HL-60/S4 (cell line): ENCODE results near the gene LTC4S.
"Not testable (repeated sequence)": the region's sequence is repeated elsewhere in the genome, so short reads cannot be mapped to it uniquely, and the experiment has no call there.

Experiments used
- in situ Hi-C: fragments of 300-500 bp; cut with MboI; formaldehyde crosslinking; loops from 2 replicates; pipeline ENCODE4 v1.14.3; 2022; ENCODE audit warnings: low sequenced_read_pairs

Gene LTC4S

GRCh38 chr5:179793468-179794139 is at the start of gene LTC4S:
Gene LTC4S, plus strand, starts transcription at chr5:179793986. Its CDS starts 95 bp downstream, at chr5:179794081.
- in situ Hi-C loops: no loop called here

DNA sequence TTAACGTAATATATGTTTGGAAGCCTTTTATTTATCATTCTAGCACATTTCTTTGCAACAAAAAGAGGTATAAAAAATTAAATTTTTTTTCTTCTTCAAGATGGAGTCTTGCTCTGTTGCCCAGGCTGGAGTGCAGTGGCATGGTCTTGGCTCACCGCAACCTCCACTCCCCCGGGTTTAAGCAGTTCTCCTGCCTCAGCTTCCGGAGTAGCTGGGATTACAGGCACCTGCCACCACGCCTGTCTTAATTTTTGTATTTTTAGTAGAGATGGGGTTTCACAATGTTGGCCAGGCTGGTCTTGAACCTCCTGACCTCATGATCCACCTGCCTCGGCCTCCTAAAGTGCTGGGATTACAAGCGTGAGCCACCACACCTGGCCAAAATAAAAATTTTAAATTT is 49.7 kb upstream of the LTC4S start:
- in situ Hi-C loops: not testable (repeated sequence)

DNA sequence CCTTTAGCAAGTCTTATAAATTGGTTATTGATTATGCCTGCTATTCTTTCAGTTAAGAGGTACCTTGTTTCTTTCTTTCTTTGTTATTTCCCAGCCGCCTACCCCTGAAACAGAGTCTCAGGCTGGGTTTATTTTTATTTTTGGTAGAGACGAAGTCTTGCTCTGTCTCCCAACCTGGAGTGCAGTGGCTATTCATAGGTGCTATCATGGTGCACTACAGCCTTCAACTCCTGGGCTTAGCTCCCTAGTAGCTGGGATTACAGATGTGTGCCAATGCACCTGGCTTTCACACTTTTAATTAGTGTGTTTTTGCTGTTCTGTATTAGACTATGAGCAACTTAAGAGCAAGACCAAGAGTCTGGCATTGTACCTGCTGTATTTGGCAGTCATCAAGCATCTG is 46.9 kb upstream of the LTC4S start:
- in situ Hi-C loops: no loop called here

- in situ Hi-C loops: no loop called here
Measured at GRCh38 chr5:179747811-179748210, 46.0 kb upstream of the LTC4S start.

GRCh38 chr5:179749857-179750508 is 43.8 kb upstream of the LTC4S start:
- in situ Hi-C loops: no loop called here

DNA sequence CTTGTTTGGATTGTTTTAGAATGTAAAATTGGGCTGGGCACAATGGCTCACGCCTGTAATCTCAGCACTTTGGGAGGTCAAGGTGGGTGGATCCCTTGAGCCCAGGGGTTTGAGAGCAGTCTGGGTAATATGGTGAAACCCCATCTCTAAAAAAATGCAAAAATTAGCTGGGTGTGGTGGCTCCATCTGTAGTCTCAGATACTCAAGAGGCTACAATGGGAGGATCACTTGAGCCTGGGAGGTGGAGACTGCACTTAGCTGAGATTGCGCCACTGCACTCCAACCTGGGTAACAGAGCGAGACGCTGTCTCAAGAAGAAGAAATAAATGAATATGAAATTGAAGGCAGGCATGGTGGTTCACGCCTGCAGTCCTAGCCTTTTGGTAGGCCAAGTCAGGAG is 39.8 kb upstream of the LTC4S start:
- in situ Hi-C loops: no loop called here

DNA sequence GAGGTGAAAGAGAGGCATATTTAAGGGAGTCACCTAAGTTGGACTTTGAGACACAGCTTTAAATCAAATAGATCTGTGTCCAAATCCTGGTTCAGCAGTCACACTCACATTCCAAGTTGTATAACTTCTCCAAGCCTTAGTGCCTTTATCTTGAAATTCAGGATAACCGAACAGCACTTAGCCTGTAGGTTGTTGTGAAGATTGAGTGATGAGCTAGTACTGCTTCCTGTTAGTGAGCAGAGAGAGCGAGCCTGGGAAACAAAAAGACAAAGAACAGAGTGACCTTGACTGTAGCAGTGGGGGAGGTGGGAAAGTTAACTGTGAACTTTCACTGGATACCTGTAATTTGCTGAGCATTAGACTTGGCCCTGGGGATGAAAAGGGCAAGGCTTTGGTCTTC is 38.8 kb upstream of the LTC4S start:
- in situ Hi-C loops: no loop called here

DNA sequence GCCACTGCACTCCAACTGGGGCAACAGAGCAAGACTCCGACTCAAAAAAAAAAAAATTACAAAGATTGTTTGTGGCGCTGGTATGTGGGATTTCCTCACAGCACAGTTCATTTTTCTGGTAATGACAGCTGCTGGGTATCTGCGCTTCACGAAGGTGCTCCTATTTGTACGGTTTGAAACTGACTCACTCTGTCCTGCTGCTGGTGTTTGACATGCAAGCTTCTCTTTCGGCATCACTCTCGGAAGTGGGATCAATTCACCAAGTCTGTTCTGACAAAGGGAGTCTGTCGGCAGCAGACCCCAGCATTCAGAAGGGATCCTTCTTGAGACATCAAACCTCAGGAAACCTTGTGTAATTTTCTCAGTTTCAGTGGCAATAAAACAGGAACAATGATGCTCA is 34.8 kb upstream of the LTC4S start:
- in situ Hi-C loops: no loop called here

DNA sequence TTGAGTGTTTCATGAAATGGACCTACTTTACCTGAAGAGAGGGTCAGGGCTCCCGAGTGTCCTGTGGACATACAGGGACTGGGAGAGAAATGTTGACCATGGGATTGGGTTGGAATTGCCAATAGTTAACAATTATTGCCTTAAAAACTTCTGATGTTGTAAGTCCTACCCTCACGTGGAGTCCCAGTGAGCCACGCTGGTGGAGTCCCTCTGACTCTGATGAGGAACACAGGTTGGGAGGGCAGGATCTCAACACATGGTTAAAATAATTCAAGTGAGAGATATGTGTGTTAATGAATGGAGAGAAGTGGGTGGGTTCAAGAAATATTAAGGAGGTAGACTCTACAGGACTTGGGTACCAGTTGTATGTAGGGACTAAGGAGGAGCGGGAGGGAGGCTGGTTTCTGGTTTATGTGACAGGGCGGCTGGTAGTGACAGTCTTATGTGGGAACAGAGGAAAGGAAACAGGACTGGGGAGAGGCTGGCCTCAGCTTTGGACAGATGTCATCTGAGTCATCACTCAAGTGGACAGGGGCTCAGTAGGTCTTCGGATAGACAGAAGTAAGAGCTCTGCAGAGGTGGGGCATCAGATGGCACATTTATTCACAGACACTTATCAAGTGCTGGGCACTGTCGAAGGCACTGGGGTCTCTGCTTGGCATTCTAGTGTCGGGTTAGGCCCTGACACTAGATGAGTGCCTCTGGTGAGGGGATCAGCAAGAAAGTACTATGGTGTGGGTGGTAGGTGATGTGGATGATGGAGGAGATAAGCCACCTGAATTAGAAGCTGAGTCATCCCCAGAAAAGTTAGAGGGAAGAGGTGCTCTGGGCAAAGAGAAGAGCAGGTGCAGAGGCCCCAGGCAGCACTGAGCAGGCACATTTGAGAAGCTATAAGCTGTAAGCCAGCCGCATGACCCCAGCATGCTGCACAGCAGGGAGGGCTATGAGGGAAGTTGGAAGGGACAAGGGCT is 33.9 kb upstream of the LTC4S start:
- in situ Hi-C loops: no loop called here

DNA sequence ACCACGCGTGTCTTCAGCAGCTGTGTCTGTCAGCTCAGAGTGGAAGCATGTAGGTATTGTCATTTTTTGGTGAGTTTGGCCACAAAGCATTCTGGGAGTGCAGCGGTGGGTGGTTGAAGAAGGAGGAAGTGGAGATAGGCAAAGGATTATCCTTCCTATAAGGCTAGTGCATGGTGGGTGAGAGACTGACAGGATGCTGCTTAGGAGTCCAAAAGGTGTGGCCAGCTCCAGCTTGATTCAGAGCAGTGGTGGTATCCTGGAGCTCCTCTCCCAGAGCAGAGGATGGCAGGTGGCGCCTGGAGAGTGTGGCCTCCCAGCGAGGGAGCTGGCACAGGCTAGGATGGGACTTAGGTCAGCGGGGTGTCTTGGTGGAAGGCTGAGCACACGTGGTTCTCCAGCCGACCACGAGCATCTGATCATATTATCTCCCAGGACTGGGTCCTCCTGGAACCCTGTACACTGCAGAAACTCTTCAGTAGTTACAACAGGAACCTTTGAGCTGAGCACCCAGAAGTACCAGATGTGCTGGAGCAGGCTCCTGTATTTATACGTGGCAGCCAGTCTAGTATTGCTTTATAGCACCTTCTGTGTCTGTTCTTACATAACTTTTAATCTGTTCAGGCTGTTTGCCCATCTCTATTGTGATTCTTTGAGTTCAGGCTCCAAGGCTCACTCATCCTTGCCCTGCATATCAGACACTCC is 31.6 kb upstream of the LTC4S start:
- in situ Hi-C loops: no loop called here

- in situ Hi-C loops: no loop called here
Measured at GRCh38 chr5:179762781-179763176, 31.0 kb upstream of the LTC4S start.

DNA sequence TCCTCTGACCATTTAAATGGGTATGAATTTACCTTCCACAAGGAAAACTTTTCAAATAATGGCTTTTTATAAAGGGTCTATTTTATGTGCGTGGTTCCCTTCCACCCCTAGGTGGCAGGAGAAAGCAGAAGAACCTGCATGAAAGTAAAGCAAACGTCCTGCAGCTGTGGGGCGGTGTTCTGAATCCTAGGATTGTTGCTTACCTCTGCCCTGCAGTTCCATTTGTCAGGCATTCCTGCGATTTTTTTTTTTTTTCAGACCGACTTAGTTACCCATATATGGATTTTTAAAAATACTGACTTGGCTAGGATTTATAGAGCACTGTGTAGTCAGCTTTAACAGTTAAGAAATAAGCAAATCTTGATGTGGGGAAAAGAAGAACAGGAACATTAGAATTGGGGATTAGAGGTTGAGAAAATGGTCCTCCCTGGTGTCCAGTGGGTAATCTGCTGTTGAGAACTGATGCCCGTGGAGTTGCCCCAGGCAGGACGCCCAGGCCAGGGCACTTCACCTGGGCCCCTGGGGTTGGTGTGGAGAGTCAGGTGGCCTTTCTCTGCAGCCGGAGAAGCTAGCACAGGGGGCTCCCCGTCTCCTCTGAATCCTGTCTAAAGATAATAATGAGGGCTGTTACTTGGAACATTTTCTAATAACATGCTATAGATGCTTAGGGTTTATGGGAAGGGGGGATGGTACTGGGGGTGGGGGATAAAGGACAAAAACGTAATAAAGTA is 30.4 kb upstream of the LTC4S start:
- in situ Hi-C loops: no loop called here

DNA sequence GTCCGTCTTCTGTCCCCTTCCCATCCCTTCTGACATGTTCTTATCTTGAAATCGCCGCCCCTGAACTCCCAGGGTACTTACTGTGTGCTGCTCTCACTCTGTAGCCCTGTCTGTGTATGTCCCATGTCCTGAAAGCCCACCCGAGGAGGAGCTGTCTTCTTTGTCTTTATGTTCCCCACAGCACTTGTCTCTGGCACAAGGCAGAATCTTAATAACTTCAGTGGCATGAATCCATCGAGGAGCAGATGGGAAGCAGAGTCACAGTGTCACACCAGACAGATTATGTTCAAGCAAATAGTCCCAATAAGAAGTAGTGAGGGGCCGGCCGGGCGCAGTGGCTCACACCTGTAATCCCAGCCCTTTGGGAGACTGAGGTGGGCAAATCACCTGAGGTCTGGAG is 29.7 kb upstream of the LTC4S start:
- in situ Hi-C loops: no loop called here

GRCh38 chr5:179765400-179765799 is 28.4 kb upstream of the LTC4S start:
- in situ Hi-C loops: no loop called here

DNA sequence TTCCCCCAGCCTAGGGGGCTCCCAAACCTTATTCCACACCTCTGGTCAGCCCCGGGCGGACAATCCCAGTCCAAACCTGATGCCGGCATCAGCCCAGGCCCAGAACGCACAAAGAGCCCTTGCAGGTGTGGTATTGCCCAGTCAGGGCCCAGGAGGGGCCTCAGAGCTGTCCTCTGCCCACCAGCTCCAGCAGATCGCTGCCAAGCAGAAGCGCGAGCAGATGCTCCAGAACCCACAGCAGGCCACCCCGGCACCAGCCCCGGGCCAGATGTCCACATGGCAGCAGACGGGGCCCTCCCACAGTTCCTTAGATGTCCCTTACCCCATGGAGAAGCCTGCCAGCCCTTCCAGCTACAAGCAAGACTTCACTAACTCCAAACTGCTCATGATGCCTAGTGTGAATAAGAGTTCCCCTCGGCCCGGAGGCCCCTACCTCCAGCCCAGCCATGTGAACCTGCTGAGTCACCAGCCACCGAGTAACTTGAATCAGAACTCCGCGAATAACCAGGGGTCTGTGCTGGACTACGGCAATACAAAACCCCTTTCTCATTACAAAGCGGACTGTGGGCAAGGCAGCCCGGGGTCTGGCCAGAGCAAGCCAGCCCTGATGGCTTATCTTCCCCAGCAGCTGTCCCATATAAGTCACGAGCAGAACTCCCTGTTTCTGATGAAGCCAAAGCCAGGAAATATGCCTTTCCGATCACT is 27.6 kb upstream of the LTC4S start:
- in situ Hi-C loops: no loop called here

GRCh38 chr5:179766726-179767455 is 26.9 kb upstream of the LTC4S start:
- in situ Hi-C loops: no loop called here

DNA sequence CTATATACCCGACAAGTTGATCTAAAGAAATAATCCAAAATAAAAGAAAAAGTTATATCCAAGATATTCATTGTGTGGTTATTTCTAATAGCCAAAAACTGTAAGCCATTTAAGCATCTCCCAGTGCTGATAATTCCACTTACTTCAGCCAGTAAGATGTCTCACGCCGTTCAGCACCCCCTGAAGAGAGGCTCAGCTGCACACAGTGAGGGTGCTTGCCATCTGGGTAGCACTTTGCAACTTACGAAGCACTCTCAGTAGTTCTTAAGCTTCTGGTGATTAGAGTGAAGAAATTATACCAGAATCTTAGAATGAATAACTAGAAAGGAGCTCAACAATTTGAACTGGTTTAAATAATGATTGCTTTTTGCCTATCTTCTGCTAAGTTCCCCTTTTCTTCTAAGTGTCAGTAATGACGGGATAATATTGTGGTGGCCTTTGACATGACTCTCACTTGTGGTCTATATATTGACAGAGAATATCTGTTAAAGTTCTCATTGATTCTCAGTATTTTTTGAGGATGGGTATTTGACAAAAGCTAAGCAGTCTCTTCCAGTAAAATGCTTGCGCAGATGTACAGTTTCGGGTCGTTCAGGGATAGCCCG is 26.2 kb upstream of the LTC4S start:
- in situ Hi-C loops: no loop called here

- in situ Hi-C loops: no loop called here
Measured at GRCh38 chr5:179768326-179769085, 25.3 kb upstream of the LTC4S start.
